HG02840 (cell line): Measurements from ENCODE around the gene ASCC1.

Source experiments
- ATAC-seq: cut with Tn5 transposase; IDR thresholded peaks from one replicate; pipeline ENCODE4 v1.9.1; 2021; ENCODE audit warnings: mild to moderate bottlenecking, moderate library complexity, moderate number of reproducible peaks; ENCODE audit not compliant: unreplicated experiment, low FRiP score

The ASCC1 gene

DNA sequence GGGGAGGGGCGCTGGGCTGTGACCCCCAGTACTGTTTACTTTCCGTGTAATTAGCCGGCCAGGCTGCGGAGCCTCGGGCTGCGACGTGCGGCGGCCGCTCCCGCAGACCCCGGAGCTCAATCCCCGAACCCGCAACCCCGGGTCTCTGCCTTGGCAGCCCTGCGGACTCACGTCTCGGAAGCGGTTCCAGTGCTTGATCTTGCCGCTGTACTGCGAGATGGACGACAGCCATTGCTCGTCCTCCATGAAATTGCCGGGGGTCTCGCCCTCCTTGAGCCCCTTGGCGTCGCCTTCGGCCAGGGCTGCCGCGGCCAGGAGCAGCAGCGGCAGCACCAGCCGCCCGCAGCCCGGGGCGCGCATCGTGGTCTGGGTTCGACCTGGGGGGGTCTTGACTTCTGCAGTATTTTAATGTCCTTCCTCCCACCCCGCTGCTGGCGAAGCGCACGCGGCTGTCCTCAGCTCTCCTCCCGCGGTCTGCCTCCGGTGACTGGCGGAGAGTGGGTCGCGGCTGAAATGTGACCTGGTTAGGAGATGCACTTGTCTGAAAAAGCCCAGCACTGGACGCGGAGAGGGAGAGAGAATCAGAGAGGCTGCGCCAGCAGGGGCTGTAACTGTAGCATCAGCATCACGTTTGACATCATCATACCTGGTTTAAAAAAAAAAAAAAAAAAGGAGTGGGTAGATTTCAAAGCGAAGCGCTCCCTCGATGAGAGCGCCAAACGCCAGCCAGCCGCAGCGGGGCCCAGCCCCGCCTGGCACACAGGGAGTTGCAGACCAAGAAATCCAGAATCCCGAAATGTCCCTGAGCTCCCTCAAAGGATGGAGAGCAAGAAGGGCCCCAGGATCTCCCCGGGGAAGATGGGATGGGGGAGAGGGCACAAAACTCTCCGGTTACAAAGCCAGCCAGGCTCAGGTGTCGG lies 127.8 kb downstream of the ASCC1 start, which contains the start of gene SPOCK2:
SPOCK2 (minus strand) TSS at position 583 of the 920 bp plus-strand sequence; CDS start at position 360, 223 bp downstream.
- no peak for ATAC-seq

DNA sequence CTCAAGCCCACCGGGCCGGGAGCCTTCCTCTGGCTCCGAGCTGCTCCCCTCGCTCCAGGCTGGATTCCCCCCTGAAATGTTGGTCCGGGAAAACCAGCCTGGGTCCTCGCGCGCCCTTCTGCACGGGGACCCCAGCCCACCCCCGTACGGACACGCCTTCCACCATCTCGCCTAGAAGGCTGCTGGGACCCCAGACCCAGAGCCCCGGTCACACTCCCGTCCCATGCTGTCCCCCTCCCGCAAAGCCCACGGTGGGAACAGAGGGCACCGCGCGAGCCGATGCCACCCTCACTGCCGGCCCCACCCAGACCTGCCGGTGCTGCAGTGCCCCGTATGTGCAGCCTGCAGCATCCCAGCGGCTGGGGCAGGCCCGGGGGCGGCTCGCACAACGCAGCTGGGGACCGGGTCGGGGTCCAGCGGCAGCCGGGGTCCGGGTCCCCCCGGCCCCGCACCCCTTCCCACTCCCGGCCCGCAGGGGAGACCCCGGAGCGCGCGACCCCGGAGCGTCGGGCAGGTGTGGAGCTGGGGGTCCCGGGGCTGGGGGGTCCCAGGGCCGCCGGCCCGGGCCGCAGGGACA lies 128.6 kb downstream of the ASCC1 start:
- no peak for ATAC-seq

DNA sequence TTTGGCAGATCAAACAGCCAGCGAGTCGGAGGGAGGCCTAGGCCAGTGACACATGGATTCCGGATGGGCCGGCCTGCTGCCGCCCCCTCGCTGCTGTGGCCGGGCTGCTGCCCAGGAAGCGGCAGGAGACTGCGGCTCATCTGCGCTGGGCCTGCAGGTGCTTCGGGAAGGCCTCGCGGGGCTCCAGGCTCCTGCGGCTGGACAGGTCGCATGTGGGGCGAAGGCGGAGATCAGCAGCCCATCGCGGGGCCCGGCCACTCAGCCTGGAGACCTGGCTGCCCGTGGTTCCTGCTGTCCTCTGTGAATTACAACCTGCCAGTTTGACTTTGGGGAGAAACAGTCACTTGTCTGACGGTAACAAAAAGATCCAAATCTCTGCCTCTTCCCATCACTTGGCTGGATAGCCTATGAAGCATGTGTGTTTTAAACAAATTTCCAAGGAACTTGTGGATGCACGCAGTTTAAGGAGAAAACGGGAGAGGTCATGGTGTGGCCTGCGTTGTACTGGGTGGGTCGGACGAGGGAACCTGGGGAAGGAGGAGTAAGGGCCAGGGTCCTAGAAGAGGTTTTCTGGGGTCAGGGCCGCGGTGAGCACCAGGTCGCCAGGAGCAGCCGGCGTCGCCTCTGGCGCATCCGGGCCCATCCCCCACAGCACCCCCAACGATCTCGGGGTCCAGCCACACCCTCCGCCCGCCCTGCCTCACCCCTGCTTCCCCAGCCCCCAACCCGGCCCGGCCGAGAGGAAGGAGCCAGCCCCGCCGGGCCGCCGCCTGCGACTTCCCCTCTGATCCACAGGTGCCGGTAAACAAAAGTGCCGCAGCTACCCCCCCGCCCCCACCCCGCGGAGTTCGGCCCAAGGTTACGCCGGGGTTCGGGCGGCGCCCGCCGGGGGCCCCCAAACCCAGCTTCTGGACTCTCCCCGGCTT lies 129.3 kb downstream of the ASCC1 start:
- no peak for ATAC-seq

GRCh38 chr10:72085864-72086465 lies 130.1 kb downstream of the ASCC1 start:
- ATAC-seq = no peak

DNA sequence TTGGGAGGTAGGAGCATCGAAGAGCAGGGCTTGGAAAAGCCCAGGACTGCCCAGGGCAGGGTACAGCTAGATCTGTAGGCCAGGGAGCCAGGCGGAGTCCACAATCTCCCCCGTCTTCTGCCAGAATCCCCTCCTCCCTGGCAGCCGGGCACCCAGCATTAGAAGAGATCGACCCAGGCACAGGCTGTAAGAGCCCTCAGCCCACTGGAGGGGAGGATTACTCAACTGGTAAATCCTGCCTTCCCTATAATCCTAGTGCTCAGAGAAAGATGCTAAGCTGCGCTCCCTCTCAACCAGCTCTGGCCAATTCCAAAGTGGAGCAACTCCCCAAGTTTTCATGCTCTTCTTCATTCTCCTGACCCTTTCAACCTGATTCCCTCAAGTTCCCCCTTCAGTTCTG lies 130.9 kb downstream of the ASCC1 start:
- no peak for ATAC-seq

- no peak for ATAC-seq
Observed at GRCh38 chr10:72083790-72084459, 132.2 kb downstream of the ASCC1 start.

- no peak for ATAC-seq
Observed at GRCh38 chr10:72082856-72083789, 133.0 kb downstream of the ASCC1 start.

- ATAC-seq = no peak
Observed at GRCh38 chr10:72081772-72082590, 134.1 kb downstream of the ASCC1 start.

DNA sequence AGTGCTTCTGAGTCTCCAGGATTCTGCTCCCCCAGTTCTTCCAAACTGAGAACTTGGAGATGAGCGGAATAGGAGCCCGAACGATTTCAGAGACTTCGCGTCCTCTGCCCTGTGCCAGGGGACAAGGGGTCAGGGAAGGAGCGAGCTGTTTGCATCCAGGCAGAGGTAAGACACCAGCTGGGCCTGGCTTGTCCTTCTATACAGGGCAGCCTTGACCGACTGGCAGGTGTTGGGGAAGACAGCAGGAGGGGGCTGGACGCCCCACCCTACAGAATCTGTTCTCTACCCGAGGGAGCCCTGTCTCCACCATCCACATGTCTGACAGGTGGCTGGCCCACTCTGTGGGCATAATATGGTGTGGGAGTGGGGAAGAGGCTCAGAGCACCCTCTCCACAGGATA lies 134.9 kb downstream of the ASCC1 start:
- ATAC-seq = no peak

GRCh38 chr10:72080042-72080975 lies 135.8 kb downstream of the ASCC1 start:
- no peak for ATAC-seq

GRCh38 chr10:72079356-72079755 lies 136.7 kb downstream of the ASCC1 start:
- ATAC-seq = no peak

DNA sequence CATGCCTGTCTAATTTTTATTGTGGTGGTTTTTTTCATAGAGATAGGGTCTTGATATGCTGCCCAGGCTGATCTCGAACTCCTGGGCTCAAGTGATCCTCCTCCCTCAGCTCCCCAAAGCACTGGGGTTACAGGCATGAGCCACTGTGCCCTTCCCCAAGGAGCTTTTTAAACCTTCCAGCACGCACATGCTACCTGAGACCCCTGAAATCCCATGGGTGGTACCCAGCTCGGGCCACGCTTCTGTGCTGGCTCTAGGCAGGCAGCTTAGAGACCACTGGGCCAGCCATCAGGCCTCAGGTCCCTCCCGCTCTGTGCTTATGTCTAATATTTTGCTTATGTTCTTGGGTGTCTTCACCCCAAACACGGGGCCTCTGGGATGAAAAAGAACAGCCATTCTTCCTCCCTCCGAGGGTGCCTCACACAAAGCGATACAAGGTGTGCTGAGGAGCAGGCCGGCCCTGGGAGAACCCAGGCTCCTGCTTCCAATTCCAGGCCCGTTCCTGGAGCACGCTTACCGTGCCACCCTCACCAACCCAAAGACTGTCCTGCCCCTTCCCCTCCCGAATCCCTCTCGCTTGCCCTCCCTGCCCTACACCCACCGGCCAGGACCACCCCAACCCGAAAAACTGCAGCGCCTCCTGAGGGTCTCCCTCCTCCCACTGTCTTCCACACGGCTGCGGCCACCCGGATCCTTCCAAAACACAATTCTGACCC lies 138.6 kb downstream of the ASCC1 start:
- ATAC-seq = no peak

GRCh38 chr10:72076756-72077155 lies 139.3 kb downstream of the ASCC1 start:
- ATAC-seq = no peak

GRCh38 chr10:72075376-72076115 lies 140.5 kb downstream of the ASCC1 start:
- no peak for ATAC-seq

DNA sequence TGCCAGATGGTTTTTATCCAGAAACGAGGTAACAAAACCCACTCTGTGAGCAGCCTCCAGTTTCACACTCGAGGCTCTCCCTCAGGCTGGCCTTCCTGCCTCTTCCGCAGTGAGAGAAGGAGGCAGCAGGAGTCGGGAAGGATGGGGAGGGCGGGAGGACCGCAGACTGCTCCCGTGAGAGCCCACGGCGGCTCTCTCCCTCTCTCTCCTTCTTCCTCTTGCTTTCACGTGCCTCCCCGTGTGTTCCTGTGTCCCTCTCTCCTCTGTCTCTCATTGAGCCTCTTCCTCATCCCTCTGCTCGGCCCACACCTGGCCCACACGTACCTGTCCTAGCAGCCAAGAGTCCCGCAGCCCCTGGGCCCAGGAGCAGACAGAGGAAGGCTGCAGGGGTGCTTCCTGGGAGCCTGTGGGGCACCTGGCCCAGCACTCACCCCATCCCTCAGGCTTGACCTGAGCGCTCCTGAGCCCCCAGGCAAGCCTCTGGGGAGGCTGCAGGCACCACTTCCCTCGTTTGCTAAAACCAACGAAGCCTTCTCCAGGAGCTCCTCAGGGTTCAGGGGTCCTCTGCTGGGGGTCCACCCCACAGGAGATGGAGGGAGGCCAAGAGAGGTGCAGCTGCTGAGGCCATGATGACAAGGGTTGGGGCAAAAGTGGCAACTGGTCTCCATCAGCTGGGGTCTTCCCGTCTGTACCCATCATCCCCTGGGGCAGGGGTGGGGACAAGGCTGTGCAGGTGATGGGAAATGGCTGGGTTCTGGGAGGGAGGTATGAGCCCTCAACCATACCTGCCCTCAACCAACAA lies 141.3 kb downstream of the ASCC1 start:
- ATAC-seq = no peak
